Osteocyte (in vitro differentiated cells): ENCODE measurements around the gene ELOB. TPM values are rescaled to one million over a fixed set of nuclear protein-coding genes. Genes with fewer than 3 reads are reported as not detected.

Experiments used
- DNase-seq: peaks from one replicate; pipeline ENCODE4 v3.0.0; 2021; ENCODE audit warnings: mixed read lengths; ENCODE audit not compliant: unreplicated experiment; ENCODE audit errors: extremely low spot score
- H3K27ac Mint-ChIP-seq: one replicate; pipeline ENCODE4 v1.8.0; 2021; ENCODE audit warnings: mild to moderate bottlenecking, mixed read lengths; ENCODE audit not compliant: unreplicated experiment
- H3K27me3 Mint-ChIP-seq: one replicate; pipeline ENCODE4 v1.8.0; 2021; ENCODE audit warnings: mixed read lengths; ENCODE audit not compliant: unreplicated experiment
- H3K36me3 Mint-ChIP-seq: one replicate; pipeline ENCODE4 v1.8.0; 2021; ENCODE audit warnings: mixed read lengths; ENCODE audit not compliant: unreplicated experiment
- H3K4me1 Mint-ChIP-seq: one replicate; pipeline ENCODE4 v1.8.0; 2021; ENCODE audit warnings: mixed read lengths; ENCODE audit not compliant: unreplicated experiment
- H3K4me3 Mint-ChIP-seq: one replicate; pipeline ENCODE4 v1.8.0; 2021; ENCODE audit warnings: mild to moderate bottlenecking, moderate library complexity, mixed read lengths; ENCODE audit not compliant: unreplicated experiment
- H3K9me3 Mint-ChIP-seq: one replicate; pipeline ENCODE4 v1.8.0; 2021; ENCODE audit warnings: mixed read lengths; ENCODE audit not compliant: unreplicated experiment
- total RNA-seq: library from RNA; stranded (reverse); gene quantifications from 2 replicates; pipeline ENCODE4 v1.2.1, GENCODE V29; 2021
- TF ChIP-seq, protein P1 (sequence below): fragments of 200-600 bp; sonication (generic); IDR thresholded peaks from 2 replicates; pipeline ENCODE4 v1.5.0; 2021; ENCODE audit warnings: antibody characterized with exemption, mild to moderate bottlenecking, moderate library complexity

The ELOB gene
- total RNA-seq, 1 donor from 2014 or later, result 287 TPM

- TF ChIP-seq, protein P1, sequence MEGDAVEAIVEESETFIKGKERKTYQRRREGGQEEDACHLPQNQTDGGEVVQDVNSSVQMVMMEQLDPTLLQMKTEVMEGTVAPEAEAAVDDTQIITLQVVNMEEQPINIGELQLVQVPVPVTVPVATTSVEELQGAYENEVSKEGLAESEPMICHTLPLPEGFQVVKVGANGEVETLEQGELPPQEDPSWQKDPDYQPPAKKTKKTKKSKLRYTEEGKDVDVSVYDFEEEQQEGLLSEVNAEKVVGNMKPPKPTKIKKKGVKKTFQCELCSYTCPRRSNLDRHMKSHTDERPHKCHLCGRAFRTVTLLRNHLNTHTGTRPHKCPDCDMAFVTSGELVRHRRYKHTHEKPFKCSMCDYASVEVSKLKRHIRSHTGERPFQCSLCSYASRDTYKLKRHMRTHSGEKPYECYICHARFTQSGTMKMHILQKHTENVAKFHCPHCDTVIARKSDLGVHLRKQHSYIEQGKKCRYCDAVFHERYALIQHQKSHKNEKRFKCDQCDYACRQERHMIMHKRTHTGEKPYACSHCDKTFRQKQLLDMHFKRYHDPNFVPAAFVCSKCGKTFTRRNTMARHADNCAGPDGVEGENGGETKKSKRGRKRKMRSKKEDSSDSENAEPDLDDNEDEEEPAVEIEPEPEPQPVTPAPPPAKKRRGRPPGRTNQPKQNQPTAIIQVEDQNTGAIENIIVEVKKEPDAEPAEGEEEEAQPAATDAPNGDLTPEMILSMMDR, result no peak
- no peak overlapping the region for H3K4me3 Mint-ChIP-seq
- no peaks in the 10 kb centered on the region for H3K4me1 Mint-ChIP-seq
- DNase-seq, result no peak
- no peak overlapping the region for H3K27ac Mint-ChIP-seq
- H3K36me3 Mint-ChIP-seq, result no peaks in the 10 kb centered on the region
- no peaks in the 10 kb centered on the region for H3K9me3 Mint-ChIP-seq
- peaks cover 18% of the 10 kb centered on the region for H3K27me3 Mint-ChIP-seq
These were observed 38.3 kb upstream of the ELOB start for GRCh38 chr16:2815299-2815771.

DNA sequence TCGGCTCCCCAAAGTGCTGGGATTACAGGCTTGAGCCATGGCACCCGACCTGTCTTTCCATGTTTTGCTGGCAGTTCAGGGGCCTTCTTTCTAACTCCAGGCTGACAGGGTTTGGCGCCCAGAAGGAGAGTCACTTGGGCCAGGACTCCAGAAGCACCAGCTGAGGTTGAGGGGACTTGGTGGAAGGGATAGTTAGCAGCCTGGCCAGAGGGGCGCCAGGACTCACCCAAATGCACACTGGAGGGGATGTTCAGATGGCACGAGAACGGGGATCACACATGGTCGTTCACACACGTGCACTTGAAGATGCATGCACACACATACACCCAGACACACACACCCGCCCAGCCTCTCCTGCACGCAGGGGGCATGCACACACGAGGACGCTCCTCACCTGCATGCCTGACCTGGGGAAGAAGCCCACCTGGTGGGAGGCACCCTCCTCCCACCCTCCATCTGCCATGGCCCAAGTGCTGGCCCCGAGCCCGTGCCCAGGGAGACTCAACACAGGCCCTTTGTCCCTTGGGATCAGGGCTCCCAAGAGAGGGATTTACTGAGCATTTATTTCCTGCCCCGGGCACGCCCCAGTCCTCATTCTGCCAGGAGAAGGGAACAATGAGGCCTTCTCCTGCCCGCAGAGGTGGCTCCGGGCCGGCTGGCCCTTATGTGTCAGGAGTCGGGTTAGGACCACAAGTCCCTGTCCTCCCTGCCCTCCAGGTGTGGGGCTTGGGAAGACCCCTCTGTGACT, 37.6 kb upstream of the ELOB start:
- Mint-ChIP-seq H3K36me3 (no peaks in the 10 kb centered on the region), H3K27me3 (peaks cover 23% of the 10 kb centered on the region), H3K9me3 (no peaks in the 10 kb centered on the region), H3K4me1 (no peaks in the 10 kb centered on the region), H3K27ac (no peak overlapping the region), H3K4me3 (no peak overlapping the region)
- TF ChIP-seq, protein P1, result no peak
- DNase-seq, result no peak

- no peaks in the 10 kb centered on the region for H3K4me1 Mint-ChIP-seq
- no peak overlapping the region for H3K4me3 Mint-ChIP-seq
- peaks cover 31% of the 10 kb centered on the region for H3K27me3 Mint-ChIP-seq
- DNase-seq, result no peak
- TF ChIP-seq, protein P1, result no peak
- no peak overlapping the region for H3K27ac Mint-ChIP-seq
- no peaks in the 10 kb centered on the region for H3K9me3 Mint-ChIP-seq
- H3K36me3 Mint-ChIP-seq, result no peaks in the 10 kb centered on the region
These were observed 36.7 kb upstream of the ELOB start for GRCh38 chr16:2813771-2814221.

- no peaks in the 10 kb centered on the region for H3K4me1 Mint-ChIP-seq
- H3K27ac Mint-ChIP-seq, result no peak overlapping the region
- H3K4me3 Mint-ChIP-seq, result no peak overlapping the region
- H3K27me3 Mint-ChIP-seq, result peaks cover 36% of the 10 kb centered on the region
- no peak for DNase-seq
- no peaks in the 10 kb centered on the region for H3K36me3 Mint-ChIP-seq
- no peaks in the 10 kb centered on the region for H3K9me3 Mint-ChIP-seq
- TF ChIP-seq, protein P1, result no peak
These were observed 34.8 kb upstream of the ELOB start for GRCh38 chr16:2811703-2812471.

DNA sequence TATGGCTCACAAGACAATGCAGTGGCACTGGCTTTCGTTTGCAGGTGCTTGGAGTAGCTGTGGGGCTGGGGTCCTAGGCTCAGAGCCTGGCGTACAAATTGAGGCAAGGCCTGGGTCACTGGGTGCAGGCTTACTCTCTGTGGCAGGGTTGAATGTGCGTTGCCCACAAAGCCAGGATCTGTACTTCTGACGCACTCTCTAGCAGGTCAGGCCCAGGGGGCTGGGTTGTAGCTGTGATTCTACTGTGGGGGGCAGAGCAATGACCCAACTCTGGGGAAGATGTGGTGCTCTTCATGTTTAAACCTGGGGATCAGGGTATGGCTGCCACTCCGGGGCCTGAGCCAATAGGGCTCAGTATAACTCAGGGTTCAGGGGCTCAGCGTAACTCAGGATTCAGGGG, 33.6 kb upstream of the ELOB start:
- no peaks in the 10 kb centered on the region for H3K36me3 Mint-ChIP-seq
- H3K4me3 Mint-ChIP-seq, result no peak overlapping the region
- H3K9me3 Mint-ChIP-seq, result no peaks in the 10 kb centered on the region
- no peak for DNase-seq
- H3K27me3 Mint-ChIP-seq, result peaks cover 33% of the 10 kb centered on the region
- TF ChIP-seq, protein P1, result no peak
- H3K4me1 Mint-ChIP-seq, result no peaks in the 10 kb centered on the region
- no peak overlapping the region for H3K27ac Mint-ChIP-seq
